Measurements from ENCODE around the gene NAA38. TPM values are rescaled to one million over a fixed set of nuclear protein-coding genes. Genes with fewer than 3 reads are reported as not detected.

The NAA38 gene
- polyA plus RNA-seq, 1 donor (not counting 4 experiments of a cell fraction or from before 2014, with no cell fraction given) = 70.9 TPM

DNA sequence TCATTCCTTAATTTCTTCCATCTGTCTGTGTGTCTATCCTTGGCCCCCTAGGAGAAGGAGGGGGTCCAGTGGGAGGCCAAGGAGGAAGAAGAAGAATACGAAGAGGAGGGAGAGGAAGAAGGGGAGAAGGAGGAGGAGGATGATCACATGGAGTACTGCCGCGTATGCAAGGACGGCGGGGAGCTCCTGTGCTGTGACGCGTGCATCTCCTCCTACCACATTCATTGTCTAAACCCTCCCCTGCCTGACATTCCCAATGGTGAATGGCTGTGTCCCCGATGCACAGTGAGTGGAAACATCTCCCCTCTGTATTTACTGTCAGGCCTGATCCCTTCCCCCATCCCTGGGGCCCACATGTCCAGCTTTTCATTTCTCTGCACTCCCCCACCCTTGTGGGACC, 37.5 kb upstream of the NAA38 start:
- no peak overlapping the region for H3K4me3 ChIP-seq (ENCODE audit: control insufficient read depth in 2 of 3, extremely low read depth in 1 of 3, insufficient read depth in 2 of 3, low read depth in 1 of 3, low read length in 3 of 3)
- peaks cover 54 to 55% of the 10 kb centered on the region in 2 experiments for H3K36me3 ChIP-seq (ENCODE audit: control insufficient read depth in 2 of 2, extremely low read depth in 1 of 2, insufficient read depth in 2 of 2, low read length in 2 of 2)
- H3K4me1 ChIP-seq (ENCODE audit: control insufficient read depth, extremely low read depth, insufficient read depth, low read length) = no peaks in the 10 kb centered on the region
- DNase-seq (ENCODE audit: low read depth, low spot score) (no peak), FAIRE-seq (no peak)
- no peaks in the 10 kb centered on the region for H3K27me3 ChIP-seq (ENCODE audit: control insufficient read depth, extremely low read depth, insufficient read depth, low read length)
- no peak for TF ChIP-seq EZH2 (IDR thresholded peaks at IDR 0.05; ENCODE audit: low read length)
- TF ChIP-seq, protein P1, sequence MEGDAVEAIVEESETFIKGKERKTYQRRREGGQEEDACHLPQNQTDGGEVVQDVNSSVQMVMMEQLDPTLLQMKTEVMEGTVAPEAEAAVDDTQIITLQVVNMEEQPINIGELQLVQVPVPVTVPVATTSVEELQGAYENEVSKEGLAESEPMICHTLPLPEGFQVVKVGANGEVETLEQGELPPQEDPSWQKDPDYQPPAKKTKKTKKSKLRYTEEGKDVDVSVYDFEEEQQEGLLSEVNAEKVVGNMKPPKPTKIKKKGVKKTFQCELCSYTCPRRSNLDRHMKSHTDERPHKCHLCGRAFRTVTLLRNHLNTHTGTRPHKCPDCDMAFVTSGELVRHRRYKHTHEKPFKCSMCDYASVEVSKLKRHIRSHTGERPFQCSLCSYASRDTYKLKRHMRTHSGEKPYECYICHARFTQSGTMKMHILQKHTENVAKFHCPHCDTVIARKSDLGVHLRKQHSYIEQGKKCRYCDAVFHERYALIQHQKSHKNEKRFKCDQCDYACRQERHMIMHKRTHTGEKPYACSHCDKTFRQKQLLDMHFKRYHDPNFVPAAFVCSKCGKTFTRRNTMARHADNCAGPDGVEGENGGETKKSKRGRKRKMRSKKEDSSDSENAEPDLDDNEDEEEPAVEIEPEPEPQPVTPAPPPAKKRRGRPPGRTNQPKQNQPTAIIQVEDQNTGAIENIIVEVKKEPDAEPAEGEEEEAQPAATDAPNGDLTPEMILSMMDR (optimal IDR thresholded peaks at IDR 0.05 in 1 of 3, IDR thresholded peaks at IDR 0.05 in 1 of 3, conservative IDR thresholded peaks at IDR 0.05 in 1 of 3; ENCODE audit: extremely low read depth in 1 of 3, insufficient read depth in 2 of 3, low read length in 3 of 3) = no peak
- no peak overlapping the region for H3K4me2 ChIP-seq (ENCODE audit: control insufficient read depth, extremely low read depth, insufficient read depth, low read depth, low read length)
- no peaks in the 10 kb centered on the region for H3K79me2 ChIP-seq (ENCODE audit: control insufficient read depth, insufficient read depth, low read length)
- H3K9ac ChIP-seq (ENCODE audit: control insufficient read depth, extremely low read depth, insufficient read depth, low read length) = no peak overlapping the region
- no peaks in the 10 kb centered on the region for H3K9me1 ChIP-seq (ENCODE audit: control insufficient read depth, extremely low read depth, insufficient read depth, low read length)
- no peaks in the 10 kb centered on the region for H4K20me1 ChIP-seq (ENCODE audit: control insufficient read depth, extremely low read depth, insufficient read depth, low read length)
- no peak overlapping the region for H2AFZ ChIP-seq (ENCODE audit: control insufficient read depth, low read length)
- no peaks in the 10 kb centered on the region for H3K9me3 ChIP-seq (ENCODE audit: control insufficient read depth, low read depth, low read length)
- dilution Hi-C loops (cut with MboI; ENCODE audit: extremely low pct_ligation_motif_present, low sequenced_read_pairs) = no loop called here
- no peak overlapping the region for H3K27ac ChIP-seq (ENCODE audit: control insufficient read depth, insufficient read depth, low read length)

DNA sequence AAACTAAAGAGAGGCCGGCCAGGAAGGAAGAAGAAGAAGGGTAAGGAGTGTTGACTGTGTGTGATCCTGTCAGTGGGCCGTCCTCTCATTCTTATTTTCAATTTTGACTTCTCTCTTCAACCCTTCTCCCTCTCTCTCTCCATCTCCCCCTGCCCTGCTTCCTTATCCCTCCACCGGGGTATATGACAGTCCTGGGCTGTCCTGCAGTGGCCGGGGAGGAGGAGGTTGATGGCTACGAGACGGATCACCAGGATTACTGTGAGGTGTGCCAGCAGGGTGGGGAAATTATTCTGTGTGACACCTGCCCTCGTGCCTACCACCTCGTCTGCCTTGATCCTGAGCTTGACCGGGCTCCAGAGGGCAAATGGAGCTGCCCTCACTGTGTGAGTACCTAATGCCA, 36.9 kb upstream of the NAA38 start:
- Histone ChIP-seq H4K20me1 (ENCODE audit: control insufficient read depth, extremely low read depth, insufficient read depth, low read length) (no peaks in the 10 kb centered on the region), H3K9me3 (ENCODE audit: control insufficient read depth, low read depth, low read length) (no peaks in the 10 kb centered on the region), H3K36me3 (ENCODE audit: control insufficient read depth in 2 of 2, extremely low read depth in 1 of 2, insufficient read depth in 2 of 2, low read length in 2 of 2) (peaks cover 50 to 59% of the 10 kb centered on the region in 2 experiments), H2AFZ (ENCODE audit: control insufficient read depth, low read length) (no peak overlapping the region), H3K4me1 (ENCODE audit: control insufficient read depth, extremely low read depth, insufficient read depth, low read length) (peaks cover 6% of the 10 kb centered on the region), H3K4me2 (ENCODE audit: control insufficient read depth, extremely low read depth, insufficient read depth, low read depth, low read length) (no peak overlapping the region), H3K9ac (ENCODE audit: control insufficient read depth, extremely low read depth, insufficient read depth, low read length) (no peak overlapping the region), H3K79me2 (ENCODE audit: control insufficient read depth, insufficient read depth, low read length) (peaks cover 6% of the 10 kb centered on the region), H3K4me3 (ENCODE audit: control insufficient read depth in 2 of 3, extremely low read depth in 1 of 3, insufficient read depth in 2 of 3, low read depth in 1 of 3, low read length in 3 of 3) (no peak overlapping the region), H3K27ac (ENCODE audit: control insufficient read depth, insufficient read depth, low read length) (no peak overlapping the region), H3K9me1 (ENCODE audit: control insufficient read depth, extremely low read depth, insufficient read depth, low read length) (no peaks in the 10 kb centered on the region), H3K27me3 (ENCODE audit: control insufficient read depth, extremely low read depth, insufficient read depth, low read length) (no peaks in the 10 kb centered on the region)
- FAIRE-seq (no peak), DNase-seq (ENCODE audit: low read depth, low spot score) (no peak)
- TF ChIP-seq EZH2 (IDR thresholded peaks at IDR 0.05; ENCODE audit: low read length) = no peak
- TF ChIP-seq, protein P1 (optimal IDR thresholded peaks at IDR 0.05 in 1 of 3, IDR thresholded peaks at IDR 0.05 in 1 of 3, conservative IDR thresholded peaks at IDR 0.05 in 1 of 3; ENCODE audit: extremely low read depth in 1 of 3, insufficient read depth in 2 of 3, low read length in 3 of 3) = no peak
- dilution Hi-C loops (cut with MboI; ENCODE audit: extremely low pct_ligation_motif_present, low sequenced_read_pairs) = no loop called here
